ENCODE data around the gene KRTAP5-10.
"Not testable (repeated sequence)": the region's sequence is repeated elsewhere in the genome, so short reads cannot be mapped to it uniquely, and the experiment has no call there.

The KRTAP5-10 gene

DNA sequence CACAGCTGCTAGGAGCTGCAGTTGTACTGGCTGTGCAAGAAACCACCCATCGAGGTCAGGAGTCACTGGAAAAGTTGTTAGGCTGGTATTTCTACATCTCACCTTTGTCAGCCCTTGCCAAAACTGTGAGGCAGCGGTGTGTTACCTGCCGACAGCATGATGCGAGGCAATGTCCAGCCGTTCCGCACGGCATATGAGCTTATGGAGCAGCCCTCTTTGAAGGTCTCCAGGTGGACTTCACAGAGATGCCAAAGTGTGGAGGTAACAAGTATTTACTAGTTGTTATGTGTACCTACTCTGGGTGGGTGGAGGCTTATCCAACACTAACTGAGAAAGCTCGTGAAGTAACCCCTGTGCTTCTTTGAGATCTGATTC lies 24.2 kb downstream of the KRTAP5-10 start:
- not testable (repeated sequence) for H3K27ac ChIP-seq; DNase-seq; H3K27me3 ChIP-seq (ENCODE audit: insufficient read depth, low read depth, severe bottlenecking); H3K4me3 ChIP-seq (ENCODE audit: low read depth, low read length); H3K9me3 ChIP-seq (ENCODE audit: severe bottlenecking); H3K36me3 ChIP-seq

DNA sequence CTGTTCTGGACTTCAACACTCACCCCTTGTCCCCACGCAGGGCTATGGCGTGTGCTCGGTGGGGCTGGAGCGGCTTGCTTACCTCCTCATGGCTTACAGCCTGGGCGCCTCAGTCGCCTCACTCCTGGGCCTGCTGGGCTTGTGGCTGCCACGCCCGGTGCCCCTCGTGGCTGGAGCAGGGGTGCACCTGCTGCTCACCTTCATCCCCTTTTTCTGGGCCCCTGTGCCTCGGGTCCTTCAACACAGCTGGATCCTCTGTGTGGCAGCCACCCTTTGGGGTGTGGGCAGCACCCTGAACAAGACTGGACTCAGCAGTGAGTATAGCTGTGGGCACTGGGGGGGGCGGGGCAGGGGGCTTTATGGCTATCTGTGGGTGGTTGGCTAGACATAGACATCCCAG lies 37.9 kb downstream of the KRTAP5-10 start:
- H3K27me3 ChIP-seq (ENCODE audit: insufficient read depth, low read depth, severe bottlenecking); H3K36me3 ChIP-seq; H3K27ac ChIP-seq; H3K4me3 ChIP-seq (ENCODE audit: low read depth, low read length); H3K9me3 ChIP-seq (ENCODE audit: severe bottlenecking); DNase-seq: not testable (repeated sequence)

- not testable (repeated sequence) for H3K36me3 ChIP-seq; H3K9me3 ChIP-seq (ENCODE audit: severe bottlenecking); H3K27ac ChIP-seq; H3K4me3 ChIP-seq (ENCODE audit: low read depth, low read length); H3K27me3 ChIP-seq (ENCODE audit: insufficient read depth, low read depth, severe bottlenecking)
- DNase-seq = peak; percentile 40
- TF ChIP-seq, protein P1, sequence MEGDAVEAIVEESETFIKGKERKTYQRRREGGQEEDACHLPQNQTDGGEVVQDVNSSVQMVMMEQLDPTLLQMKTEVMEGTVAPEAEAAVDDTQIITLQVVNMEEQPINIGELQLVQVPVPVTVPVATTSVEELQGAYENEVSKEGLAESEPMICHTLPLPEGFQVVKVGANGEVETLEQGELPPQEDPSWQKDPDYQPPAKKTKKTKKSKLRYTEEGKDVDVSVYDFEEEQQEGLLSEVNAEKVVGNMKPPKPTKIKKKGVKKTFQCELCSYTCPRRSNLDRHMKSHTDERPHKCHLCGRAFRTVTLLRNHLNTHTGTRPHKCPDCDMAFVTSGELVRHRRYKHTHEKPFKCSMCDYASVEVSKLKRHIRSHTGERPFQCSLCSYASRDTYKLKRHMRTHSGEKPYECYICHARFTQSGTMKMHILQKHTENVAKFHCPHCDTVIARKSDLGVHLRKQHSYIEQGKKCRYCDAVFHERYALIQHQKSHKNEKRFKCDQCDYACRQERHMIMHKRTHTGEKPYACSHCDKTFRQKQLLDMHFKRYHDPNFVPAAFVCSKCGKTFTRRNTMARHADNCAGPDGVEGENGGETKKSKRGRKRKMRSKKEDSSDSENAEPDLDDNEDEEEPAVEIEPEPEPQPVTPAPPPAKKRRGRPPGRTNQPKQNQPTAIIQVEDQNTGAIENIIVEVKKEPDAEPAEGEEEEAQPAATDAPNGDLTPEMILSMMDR (IDR thresholded peaks at IDR 0.05; ENCODE audit: low read depth, low read length) = peak; percentile 22; the same call in 1 of the 2 replicates
Measured at GRCh38 chr11:71604798-71605488, 39.6 kb downstream of the KRTAP5-10 start.

DNA sequence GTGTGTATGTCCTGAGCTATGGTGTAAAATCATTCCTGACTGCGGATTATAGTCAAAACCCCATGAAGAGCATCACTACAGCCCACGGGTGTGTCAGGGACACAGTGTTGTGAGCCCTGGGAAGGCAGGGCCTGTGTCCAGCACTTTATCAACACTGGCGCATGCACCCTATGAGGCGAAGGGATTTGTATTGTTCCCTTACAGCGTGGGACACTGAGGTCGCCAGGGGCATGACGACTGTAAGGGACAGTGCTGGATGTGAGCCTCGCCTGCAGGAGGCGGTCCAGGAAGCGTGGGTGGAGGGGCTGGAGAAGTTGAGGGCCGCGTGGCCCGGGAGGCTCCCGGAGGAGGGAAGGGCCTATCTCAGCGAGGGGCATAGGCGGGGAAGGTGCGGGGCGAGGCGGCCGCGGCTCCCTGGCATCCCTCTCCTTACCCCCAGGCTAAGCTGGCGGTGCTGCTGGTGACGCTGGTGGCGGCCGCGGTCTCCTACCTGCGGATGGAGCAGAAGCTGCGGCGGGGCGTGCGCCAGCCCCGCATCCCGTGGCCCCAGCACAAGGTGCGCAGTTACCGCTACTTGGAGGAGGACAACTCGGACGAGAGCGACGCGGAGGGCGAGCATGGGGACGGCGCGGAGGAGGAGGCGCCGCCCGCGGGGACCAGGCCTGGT lies 41.6 kb downstream of the KRTAP5-10 start:
- DNase-seq; H3K36me3 ChIP-seq; H3K9me3 ChIP-seq (ENCODE audit: severe bottlenecking); H3K4me3 ChIP-seq (ENCODE audit: low read depth, low read length); H3K27me3 ChIP-seq (ENCODE audit: insufficient read depth, low read depth, severe bottlenecking); H3K27ac ChIP-seq: not testable (repeated sequence)

GRCh38 chr11:71607520-71608216 lies 42.3 kb downstream of the KRTAP5-10 start:
- not testable (repeated sequence) for H3K27me3 ChIP-seq (ENCODE audit: insufficient read depth, low read depth, severe bottlenecking); H3K4me3 ChIP-seq (ENCODE audit: low read depth, low read length); H3K27ac ChIP-seq; DNase-seq; H3K36me3 ChIP-seq; H3K9me3 ChIP-seq (ENCODE audit: severe bottlenecking)

- not testable (repeated sequence) for H3K9me3 ChIP-seq (ENCODE audit: severe bottlenecking); H3K4me3 ChIP-seq (ENCODE audit: low read depth, low read length); DNase-seq; H3K27ac ChIP-seq; H3K27me3 ChIP-seq (ENCODE audit: insufficient read depth, low read depth, severe bottlenecking); H3K36me3 ChIP-seq
Measured at GRCh38 chr11:71608272-71608671, 42.9 kb downstream of the KRTAP5-10 start.

DNA sequence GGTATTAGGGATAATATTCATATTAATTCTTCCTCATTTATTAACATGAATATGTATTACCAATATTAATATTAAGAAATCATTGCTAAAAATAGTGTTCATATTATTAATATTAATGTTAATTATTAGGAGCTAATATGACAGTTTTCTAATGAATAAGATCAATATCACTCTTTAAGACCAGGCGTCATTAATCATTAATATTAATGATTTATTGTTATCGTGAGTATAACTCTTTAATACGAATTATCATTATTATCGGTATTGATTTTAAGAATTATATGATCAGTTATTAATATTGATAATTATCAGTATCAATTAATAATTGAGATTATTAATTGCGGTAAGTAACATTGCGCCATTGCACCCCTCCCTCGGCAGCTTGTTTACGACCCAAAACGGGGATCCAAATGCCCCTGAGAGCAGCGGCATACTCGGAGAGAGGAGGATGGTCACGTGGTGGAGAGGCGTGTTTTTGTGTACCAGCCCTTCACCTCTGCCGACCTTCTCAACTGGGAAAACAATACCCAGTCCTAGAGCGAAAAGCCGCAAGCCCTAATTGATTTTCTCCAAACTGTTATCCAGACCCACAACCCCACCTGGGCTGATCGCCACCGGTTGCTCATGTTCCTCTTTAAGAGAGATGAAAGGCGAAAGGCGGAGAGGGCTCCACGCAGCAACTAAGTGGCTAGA lies 46.0 kb downstream of the KRTAP5-10 start:
- not testable (repeated sequence) for H3K27ac ChIP-seq; H3K4me3 ChIP-seq (ENCODE audit: low read depth, low read length); H3K9me3 ChIP-seq (ENCODE audit: severe bottlenecking); H3K27me3 ChIP-seq (ENCODE audit: insufficient read depth, low read depth, severe bottlenecking); H3K36me3 ChIP-seq; DNase-seq

DNA sequence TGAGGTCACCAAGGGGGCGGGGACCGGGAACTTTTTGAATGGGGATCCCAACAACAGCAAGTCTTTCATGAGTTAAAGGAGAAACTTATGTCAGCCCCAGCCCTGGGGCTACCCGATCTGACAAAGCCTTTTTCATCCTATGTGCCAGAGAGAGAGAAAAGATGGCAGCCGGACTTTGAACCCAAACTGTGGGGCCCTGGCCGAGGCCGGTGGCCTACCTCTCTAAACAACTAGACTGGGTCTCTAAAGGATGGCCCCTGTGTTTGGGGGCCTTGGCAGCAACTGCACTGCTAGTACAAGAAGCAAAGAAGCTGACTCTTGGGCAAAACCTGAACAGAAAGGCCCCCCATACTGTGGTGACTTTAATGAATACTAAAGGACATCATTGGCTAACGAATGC lies 48.6 kb downstream of the KRTAP5-10 start:
- not testable (repeated sequence) for H3K4me3 ChIP-seq (ENCODE audit: low read depth, low read length); H3K27me3 ChIP-seq (ENCODE audit: insufficient read depth, low read depth, severe bottlenecking); DNase-seq; H3K9me3 ChIP-seq (ENCODE audit: severe bottlenecking); H3K27ac ChIP-seq; H3K36me3 ChIP-seq

DNA sequence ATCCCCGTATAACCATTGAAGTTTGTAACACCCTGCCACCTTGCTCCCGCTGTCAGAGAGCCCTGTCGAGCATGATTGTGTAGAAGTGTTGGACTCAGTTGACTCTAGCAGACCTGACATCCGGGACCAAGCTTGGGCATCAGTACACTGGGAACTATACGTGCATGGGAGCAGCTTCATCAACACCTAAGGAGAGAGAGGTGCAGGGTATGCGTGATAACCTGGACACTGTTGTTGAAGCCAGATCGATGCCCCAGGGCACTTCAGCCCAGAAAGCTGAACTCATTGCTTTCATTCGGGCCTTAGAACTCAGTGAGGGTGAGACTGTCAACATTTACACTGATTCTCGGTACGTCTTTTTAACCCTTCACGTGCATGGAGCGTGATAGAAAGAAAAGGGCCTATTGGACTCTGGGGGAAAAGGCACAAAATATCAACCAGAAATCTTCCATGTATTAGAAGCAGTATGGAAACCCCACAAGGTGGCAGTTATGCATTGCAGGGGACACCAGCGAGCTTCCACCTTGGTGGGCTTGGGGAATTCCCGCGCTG lies 49.1 kb downstream of the KRTAP5-10 start:
- H3K4me3 ChIP-seq (ENCODE audit: low read depth, low read length); H3K27me3 ChIP-seq (ENCODE audit: insufficient read depth, low read depth, severe bottlenecking); H3K36me3 ChIP-seq; H3K27ac ChIP-seq; H3K9me3 ChIP-seq (ENCODE audit: severe bottlenecking); DNase-seq: not testable (repeated sequence)

DNA sequence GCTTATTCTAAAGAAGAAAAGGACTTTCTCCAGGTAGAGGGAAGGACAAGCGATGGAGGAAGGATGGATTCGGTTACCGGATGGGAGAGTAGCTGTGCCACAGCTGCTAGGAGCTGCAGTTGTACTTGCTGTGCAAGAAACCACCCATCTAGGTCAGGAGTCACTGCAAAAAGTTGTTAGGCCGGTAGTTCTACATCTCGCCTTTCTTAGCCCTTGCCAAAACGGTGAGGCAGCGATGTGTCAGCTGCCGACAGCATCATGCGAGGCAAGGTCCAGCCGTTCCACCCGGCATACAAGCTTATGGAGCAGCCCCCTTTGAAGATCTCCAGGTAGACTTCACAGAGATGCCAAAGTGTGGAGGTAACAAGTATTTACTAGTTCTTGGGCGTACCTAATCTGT lies 49.6 kb downstream of the KRTAP5-10 start:
- not testable (repeated sequence) for H3K27me3 ChIP-seq (ENCODE audit: insufficient read depth, low read depth, severe bottlenecking); H3K27ac ChIP-seq; H3K36me3 ChIP-seq; H3K4me3 ChIP-seq (ENCODE audit: low read depth, low read length); H3K9me3 ChIP-seq (ENCODE audit: severe bottlenecking); DNase-seq
